Adrenal gland (tissue), 12 donors: ENCODE data around the gene SIM1. TPM values are rescaled to one million over a fixed set of nuclear protein-coding genes. Genes with fewer than 3 reads are reported as not detected.

Experiments used
- DNase-seq, 7 donors: peaks; one replicate each; pipeline ENCODE4 v3.0.0-alpha.2; 2019 to 2020
- H3K27ac ChIP-seq, 5 donors: fragments of 200-600 bp; sonication (generic) in 4 of 5; 1 replicate in 3 of 5; 2 replicates in 2 of 5; pipeline versions ENCODE4 v1.5.1 to v1.8.0; 2016 to 2020; ENCODE audit warnings: mild to moderate bottlenecking in 1 of 5
- H3K27me3 ChIP-seq: fragments of 200-600 bp; 2 replicates; pipeline ENCODE4 v1.8.0; 2021
- H3K36me3 ChIP-seq, 2 donors: fragments of 200-600 bp; replicated peaks in 1 of 2; 1 replicate in 1 of 2; 2 replicates in 1 of 2; pipeline versions ENCODE4 v1.5.1 to v1.8.0; 2018 to 2022
- H3K4me1 ChIP-seq, 2 donors: fragments of 200-600 bp; replicated peaks in 1 of 2; 1 replicate in 1 of 2; 2 replicates in 1 of 2; pipeline versions ENCODE4 v1.5.1 to v1.8.0; 2018 to 2021
- H3K4me3 ChIP-seq, 4 donors: fragments of 200-600 bp; sonication (generic) in 3 of 4; one replicate each; pipeline ENCODE4 v1.5.1; 2016 to 2018
- H3K9me3 ChIP-seq, 3 donors: fragments of 200-600 bp; sonication (generic) in 1 of 3; replicated peaks in 1 of 3; 1 replicate in 2 of 3; 2 replicates in 1 of 3; pipeline versions ENCODE4 v1.5.1 to v1.8.0; 2016 to 2021
- CTCF ChIP-seq, 6 experiments: fragments of 450-650 bp in 4 of 6; fragments of 200-600 bp in 2 of 6; sonication (generic) in 1 of 6; IDR thresholded peaks; 1 replicate in 5 of 6; 2 replicates in 1 of 6; pipeline versions ENCODE4 v1.5.1 to v1.8.0; 2016 to 2021; ENCODE audit warnings: antibody characterized with exemption in 6 of 6, mild to moderate bottlenecking in 2 of 6, moderate library complexity in 1 of 6
- POLR2A ChIP-seq, 2 donors: fragments of 450-650 bp; IDR thresholded peaks; one replicate each; pipeline ENCODE4 v1.6.1; 2017; ENCODE audit warnings: antibody characterized with exemption in 2 of 2, mild to moderate bottlenecking in 2 of 2, moderate library complexity in 1 of 2
- WGBS, 4 donors: extraction: QIAGEN DNeasy Blood & Tissue Kit in 2 of 4; methylation state at CpG; one replicate each; pipeline versions ENCODE4 v1.1.5 to v1.1.7; 2013 to 2017; 5-methylcytosine and 5-hydroxymethylcytosine counted together
- intact Hi-C, 2 donors: fragments of 100-400 bp; cut with DNase I; formaldehyde crosslinking; loops; one replicate each; pipeline versions ENCODE4 v1.14.1 to v1.15.0; 2022 to 2023
- polyA plus RNA-seq, 3 donors: library from polyadenylated mRNA; stranded (reverse); fragments of 200-250 nt in 2 of 3; fragments of 350-450 nt in 1 of 3; fragmentation: Illumina TruSeq in 1 of 3; extraction: RNeasy Lipid Tissue Mini Kit (QIAGEN cat#74804) in 1 of 3; gene quantifications; one replicate each; pipeline ENCODE4 v1.2.3, GENCODE V29; 2013 to 2014
- total RNA-seq, 9 donors: library from RNA; depleted of rRNA in 4 of 9; stranded (reverse); fragments of >200 nt in 4 of 9; fragments of 120-200 nt in 1 of 9; fragmentation: NEBNext Ultra II Directional in 1 of 9; extraction: Animal tissue kit (Norgen Biotek cat#: 25700) in 1 of 9; gene quantifications; one replicate each; pipeline versions ENCODE4 v1.1.0 to v1.2.4, GENCODE V29; 2013 to 2023
- donor health status: healthy with polysubstance abuse.
- donor health status: Bipolar disorder and iron deficiency.
- donor health status: DM: yes; HTN: yes; CAD: no.
- donor health status: DM: no; HTN: no; CAD: no.
- donor health status: DM: no; HTN: no; CAD: no.
- donor health status: DM: yes; HTN: yes; CAD: no.

The SIM1 gene
- total and polyA plus RNA-seq, 12 donors: not detected

GRCh38 chr6:100379386-100379785 lies 85.3 kb downstream of the SIM1 start:
- TF ChIP-seq CTCF (IDR thresholded peaks at IDR 0.05) (no peak), POLR2A (IDR thresholded peaks at IDR 0.05) (no peak)
- Histone ChIP-seq H3K9me3 (no peaks in the 10 kb centered on the region), H3K27ac (no peak overlapping the region), H3K36me3 (no peaks in the 10 kb centered on the region), H3K27me3 (peaks cover 5% of the 10 kb centered on the region), H3K4me3 (no peak overlapping the region), H3K4me1 (no peaks in the 10 kb centered on the region)
- intact Hi-C loops: no loop called here
- DNase-seq: no peak
- WGBS, 4 donors: 73 to 76% (median 75%) methylated on average over 3 of the region's 3 CpGs

GRCh38 chr6:100378576-100378975 lies 86.1 kb downstream of the SIM1 start:
- intact Hi-C loops: no loop called here
- Histone ChIP-seq H3K27me3 (peaks cover 5% of the 10 kb centered on the region), H3K27ac (no peak overlapping the region), H3K9me3 (no peaks in the 10 kb centered on the region), H3K4me1 (no peaks in the 10 kb centered on the region), H3K36me3 (no peaks in the 10 kb centered on the region), H3K4me3 (no peak overlapping the region)
- WGBS, 4 donors: 67 to 87% (median 75%) methylated on average over 2 of the region's 2 CpGs
- no peak for TF ChIP-seq CTCF (IDR thresholded peaks at IDR 0.05)
- TF ChIP-seq POLR2A (IDR thresholded peaks at IDR 0.05): no peak
- no peak for DNase-seq

- Histone ChIP-seq H3K27ac (no peak overlapping the region), H3K27me3 (peaks cover 5% of the 10 kb centered on the region), H3K4me1 (no peaks in the 10 kb centered on the region), H3K36me3 (no peaks in the 10 kb centered on the region), H3K4me3 (no peak overlapping the region), H3K9me3 (no peaks in the 10 kb centered on the region)
- DNase-seq: no peak
- intact Hi-C loops: no loop called here
- 26 to 37% (median 30%) methylated on average over 3 of the region's 3 CpGs for WGBS, 4 donors
- TF ChIP-seq CTCF (IDR thresholded peaks at IDR 0.05) (no peak), POLR2A (IDR thresholded peaks at IDR 0.05) (no peak)
Measured at GRCh38 chr6:100376103-100376502, 88.6 kb downstream of the SIM1 start.

DNA sequence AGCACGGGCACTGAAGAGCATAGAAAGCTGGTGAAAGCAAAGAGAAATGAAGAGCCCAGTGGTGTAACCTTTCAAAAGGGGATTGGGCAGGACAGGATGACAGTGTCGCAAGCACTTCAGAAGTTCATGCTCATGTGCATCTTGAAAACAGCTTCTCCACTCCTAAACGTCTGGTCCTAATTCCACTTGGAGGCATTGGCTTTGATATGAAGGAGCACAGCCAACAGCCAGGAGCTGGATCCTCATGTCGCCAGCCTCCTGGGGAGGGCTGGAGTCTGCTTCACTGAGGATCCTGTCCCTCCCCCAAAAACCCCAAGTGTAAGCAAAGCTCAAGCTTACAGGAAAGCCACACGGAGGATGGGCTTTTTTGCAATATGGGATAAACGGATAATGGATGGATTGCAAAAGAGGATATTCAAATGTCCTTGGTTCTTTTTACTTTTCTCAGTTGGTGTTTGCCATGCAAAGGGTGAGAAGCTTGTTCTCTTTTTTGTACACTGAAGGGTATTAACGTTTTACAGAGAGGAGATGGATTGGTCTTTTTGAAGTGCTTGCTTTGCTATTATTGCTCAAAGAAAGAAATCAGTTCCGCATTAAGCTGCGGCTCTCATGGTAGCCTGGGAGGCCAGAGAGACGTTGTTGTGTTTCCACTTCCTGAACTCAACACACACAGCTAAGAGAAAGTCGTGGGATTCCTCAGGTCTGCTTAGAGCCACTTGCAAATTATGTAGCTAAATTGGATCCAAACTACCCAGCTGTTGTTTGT lies 92.2 kb downstream of the SIM1 start:
- intact Hi-C loops: no loop called here

More for the DNA sequence above, 92.2 kb downstream of the SIM1 start:
- Histone ChIP-seq H3K27me3 (peaks cover 5% of the 10 kb centered on the region), H3K27ac (no peak overlapping the region), H3K4me3 (no peak overlapping the region), H3K4me1 (no peaks in the 10 kb centered on the region), H3K36me3 (no peaks in the 10 kb centered on the region), H3K9me3 (no peaks in the 10 kb centered on the region)
- 43 to 56% (median 49%) methylated on average over 11 of the region's 11 CpGs for WGBS, 4 donors
- DNase-seq: no peak
- no peak for TF ChIP-seq POLR2A (IDR thresholded peaks at IDR 0.05)
- TF ChIP-seq CTCF (IDR thresholded peaks at IDR 0.05): no peak
